ENCODE measurements around the gene PLXNA1. TPM values are rescaled to one million over a fixed set of nuclear protein-coding genes. Genes with fewer than 3 reads are reported as not detected.

Gene PLXNA1
- total and polyA plus RNA-seq, 9 of the 15 experiments (the other 6 are each of a cell fraction or from before 2014, with no cell fraction given), result 0.23 to 59.9 (median 16.8) TPM

DNA sequence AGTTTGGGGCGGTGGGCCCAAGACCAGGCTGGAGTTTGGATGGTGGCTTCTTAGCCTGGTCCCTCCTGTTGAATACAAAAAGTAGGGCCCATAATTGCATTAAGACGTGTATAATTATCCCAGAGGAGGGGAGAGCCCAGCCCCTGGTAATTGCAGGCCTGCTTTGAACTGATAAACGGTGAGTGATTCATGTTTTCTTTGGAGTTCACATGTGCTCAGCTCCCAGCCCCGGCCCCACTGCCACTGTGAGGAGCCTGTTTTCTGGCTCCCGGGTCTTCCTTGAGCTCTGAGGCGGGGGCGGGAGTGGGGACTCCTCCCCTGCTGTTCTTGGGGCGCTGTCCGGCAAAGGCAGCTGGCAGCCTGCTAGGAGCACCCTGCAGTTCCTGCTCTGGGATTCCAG is 3.1 kb downstream of the PLXNA1 start (continued):
- TF ChIP-seq, protein P1, sequence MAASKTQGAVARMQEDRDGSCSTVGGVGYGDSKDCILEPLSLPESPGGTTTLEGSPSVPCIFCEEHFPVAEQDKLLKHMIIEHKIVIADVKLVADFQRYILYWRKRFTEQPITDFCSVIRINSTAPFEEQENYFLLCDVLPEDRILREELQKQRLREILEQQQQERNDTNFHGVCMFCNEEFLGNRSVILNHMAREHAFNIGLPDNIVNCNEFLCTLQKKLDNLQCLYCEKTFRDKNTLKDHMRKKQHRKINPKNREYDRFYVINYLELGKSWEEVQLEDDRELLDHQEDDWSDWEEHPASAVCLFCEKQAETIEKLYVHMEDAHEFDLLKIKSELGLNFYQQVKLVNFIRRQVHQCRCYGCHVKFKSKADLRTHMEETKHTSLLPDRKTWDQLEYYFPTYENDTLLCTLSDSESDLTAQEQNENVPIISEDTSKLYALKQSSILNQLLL (CRISPR knock-in tag; IDR thresholded peaks at IDR 0.05; ENCODE audit: borderline replicate concordance), result no peak
- TF ChIP-seq UBTF (IDR thresholded peaks at IDR 0.05; ENCODE audit: borderline replicate concordance in 1 of 2, low read depth in 2 of 2, low read length in 2 of 2) (no peak), EGR1 (conservative IDR thresholded peaks at IDR 0.05) (peak; percentile 91), CHD4 (IDR thresholded peaks at IDR 0.05; ENCODE audit: insufficient read depth, insufficient replicate concordance, low read depth, low read length, poor library complexity, severe bottlenecking) (no peak), PPARD (CRISPR knock-in tag; IDR thresholded peaks at IDR 0.05) (no peak), MED1 (CRISPR knock-in tag; IDR thresholded peaks at IDR 0.05; ENCODE audit: borderline replicate concordance) (no peak), ZNF197 (CRISPR knock-in tag; IDR thresholded peaks at IDR 0.05; ENCODE audit: low read depth) (no peak), EP300 (IDR thresholded peaks at IDR 0.05; ENCODE audit: low read length) (peak; percentile 75), JUN (IDR thresholded peaks at IDR 0.05; ENCODE audit: borderline replicate concordance, low read depth, low read length) (peak; percentile 40; the same call in 1 of the 2 replicates), JUN (CRISPR knock-in tag; IDR thresholded peaks at IDR 0.05; ENCODE audit: borderline replicate concordance) (no peak), MTA3 (IDR thresholded peaks at IDR 0.05; ENCODE audit: borderline replicate concordance) (0 out of 2 replicates have a peak, but pooled peaks have one; percentile 40), NEUROD1 (IDR thresholded peaks at IDR 0.05; ENCODE audit: borderline replicate concordance, low read depth, low read length, partially characterized antibody) (peak; percentile 29)
- TF ChIP-seq, protein P2, sequence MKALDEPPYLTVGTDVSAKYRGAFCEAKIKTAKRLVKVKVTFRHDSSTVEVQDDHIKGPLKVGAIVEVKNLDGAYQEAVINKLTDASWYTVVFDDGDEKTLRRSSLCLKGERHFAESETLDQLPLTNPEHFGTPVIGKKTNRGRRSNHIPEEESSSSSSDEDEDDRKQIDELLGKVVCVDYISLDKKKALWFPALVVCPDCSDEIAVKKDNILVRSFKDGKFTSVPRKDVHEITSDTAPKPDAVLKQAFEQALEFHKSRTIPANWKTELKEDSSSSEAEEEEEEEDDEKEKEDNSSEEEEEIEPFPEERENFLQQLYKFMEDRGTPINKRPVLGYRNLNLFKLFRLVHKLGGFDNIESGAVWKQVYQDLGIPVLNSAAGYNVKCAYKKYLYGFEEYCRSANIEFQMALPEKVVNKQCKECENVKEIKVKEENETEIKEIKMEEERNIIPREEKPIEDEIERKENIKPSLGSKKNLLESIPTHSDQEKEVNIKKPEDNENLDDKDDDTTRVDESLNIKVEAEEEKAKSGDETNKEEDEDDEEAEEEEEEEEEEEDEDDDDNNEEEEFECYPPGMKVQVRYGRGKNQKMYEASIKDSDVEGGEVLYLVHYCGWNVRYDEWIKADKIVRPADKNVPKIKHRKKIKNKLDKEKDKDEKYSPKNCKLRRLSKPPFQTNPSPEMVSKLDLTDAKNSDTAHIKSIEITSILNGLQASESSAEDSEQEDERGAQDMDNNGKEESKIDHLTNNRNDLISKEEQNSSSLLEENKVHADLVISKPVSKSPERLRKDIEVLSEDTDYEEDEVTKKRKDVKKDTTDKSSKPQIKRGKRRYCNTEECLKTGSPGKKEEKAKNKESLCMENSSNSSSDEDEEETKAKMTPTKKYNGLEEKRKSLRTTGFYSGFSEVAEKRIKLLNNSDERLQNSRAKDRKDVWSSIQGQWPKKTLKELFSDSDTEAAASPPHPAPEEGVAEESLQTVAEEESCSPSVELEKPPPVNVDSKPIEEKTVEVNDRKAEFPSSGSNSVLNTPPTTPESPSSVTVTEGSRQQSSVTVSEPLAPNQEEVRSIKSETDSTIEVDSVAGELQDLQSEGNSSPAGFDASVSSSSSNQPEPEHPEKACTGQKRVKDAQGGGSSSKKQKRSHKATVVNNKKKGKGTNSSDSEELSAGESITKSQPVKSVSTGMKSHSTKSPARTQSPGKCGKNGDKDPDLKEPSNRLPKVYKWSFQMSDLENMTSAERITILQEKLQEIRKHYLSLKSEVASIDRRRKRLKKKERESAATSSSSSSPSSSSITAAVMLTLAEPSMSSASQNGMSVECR (CRISPR knock-in tag; IDR thresholded peaks at IDR 0.05), result no peak
- TF ChIP-seq, protein P3, sequence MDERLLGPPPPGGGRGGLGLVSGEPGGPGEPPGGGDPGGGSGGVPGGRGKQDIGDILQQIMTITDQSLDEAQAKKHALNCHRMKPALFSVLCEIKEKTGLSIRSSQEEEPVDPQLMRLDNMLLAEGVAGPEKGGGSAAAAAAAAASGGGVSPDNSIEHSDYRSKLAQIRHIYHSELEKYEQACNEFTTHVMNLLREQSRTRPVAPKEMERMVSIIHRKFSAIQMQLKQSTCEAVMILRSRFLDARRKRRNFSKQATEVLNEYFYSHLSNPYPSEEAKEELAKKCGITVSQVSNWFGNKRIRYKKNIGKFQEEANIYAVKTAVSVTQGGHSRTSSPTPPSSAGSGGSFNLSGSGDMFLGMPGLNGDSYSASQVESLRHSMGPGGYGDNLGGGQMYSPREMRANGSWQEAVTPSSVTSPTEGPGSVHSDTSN (CRISPR knock-in tag; IDR thresholded peaks at IDR 0.05; ENCODE audit: low read depth), result no peak
- TF ChIP-seq, protein P3 (tag; conservative IDR thresholded peaks at IDR 0.05; ENCODE audit: low read depth), result peak; percentile 79

All from K562 (cell line).